ENCODE measurements around the gene TSPAN9. TPM values are rescaled to one million over a fixed set of nuclear protein-coding genes. Genes with fewer than 3 reads are reported as not detected.

Gene TSPAN9
- total and polyA plus RNA-seq, 2 of the 4 experiments (the other 2 are of a cell fraction) = 17.7 to 39.1 TPM

DNA sequence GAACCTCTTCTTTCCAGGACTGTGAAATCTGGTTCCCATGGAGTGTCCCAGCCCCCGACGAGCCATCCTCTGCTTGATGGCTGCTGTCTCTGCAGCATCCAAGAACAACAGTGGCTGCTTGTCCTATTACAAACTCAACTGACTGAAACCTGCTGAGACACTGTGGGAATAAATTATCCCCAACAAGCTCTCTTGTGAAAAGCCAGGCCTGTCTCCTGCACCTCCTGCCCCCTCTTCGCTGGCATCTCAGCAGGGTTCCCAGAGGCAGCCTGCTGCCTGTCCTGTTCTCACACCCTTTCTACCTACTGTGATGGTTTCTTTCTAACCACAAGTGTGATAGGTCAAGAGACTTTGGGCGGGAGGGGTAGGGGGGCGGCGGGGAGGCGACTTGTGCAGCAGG is 180.2 kb downstream of the TSPAN9 start:
- no peaks in the 10 kb centered on the region for H3K36me3 ChIP-seq (ENCODE audit: control insufficient read depth, insufficient read depth, low read length)
- no peak overlapping the region for H2BK20ac ChIP-seq (ENCODE audit: low read depth, low read length)
- H2BK120ac ChIP-seq (ENCODE audit: low read depth, low read length) = no peak overlapping the region
- no peak overlapping the region for H3K4me3 ChIP-seq (ENCODE audit: insufficient read depth, low read depth, low read length)
- no peak overlapping the region for H3K56ac ChIP-seq (ENCODE audit: extremely low read depth, insufficient read depth, low read length)
- no peak overlapping the region for H3K23ac ChIP-seq (ENCODE audit: low read depth, low read length)
- H3K9me3 ChIP-seq (ENCODE audit: control insufficient read depth, insufficient read depth, low read length) = no peaks in the 10 kb centered on the region
- in situ Hi-C loops (cut with MboI; ENCODE audit: low sequenced_read_pairs) = no loop called here
- no peaks in the 10 kb centered on the region for H3K79me1 ChIP-seq (ENCODE audit: low read depth in 1 of 2, low read length in 2 of 2)
- H3K18ac ChIP-seq (ENCODE audit: low read depth, low read length) = no peak overlapping the region
- no peak overlapping the region for H3K14ac ChIP-seq (replicated peaks; ENCODE audit: low read depth, low read length)
- H3K4me2 ChIP-seq (ENCODE audit: low read depth, low read length) = no peak overlapping the region
- H3K4me1 ChIP-seq (ENCODE audit: control insufficient read depth, insufficient read depth, low read length) = peaks cover 8% of the 10 kb centered on the region; the same call in 1 of the 2 replicates
- H2AK5ac ChIP-seq (ENCODE audit: low read depth, low read length) = no peak overlapping the region
- H4K5ac ChIP-seq (ENCODE audit: low read depth, low read length) = no peak overlapping the region
- peaks cover 13% of the 10 kb centered on the region; the same call in 1 of the 2 replicates for H4K20me1 ChIP-seq (ENCODE audit: insufficient read depth, low read length)
- no peak overlapping the region for H2AFZ ChIP-seq (replicated peaks; ENCODE audit: low read length, poor library complexity)
- dilution Hi-C loops (cut with HindIII; ENCODE audit: low sequenced_read_pairs, unreplicated experiment) = no loop called here
- H2BK15ac ChIP-seq (ENCODE audit: low read depth, low read length) = no peak overlapping the region
- intact Hi-C loops (cut with micrococcal nuclease) = no loop called here
- ATAC-seq (ENCODE audit: low read depth) (no peak), DNase-seq (no peak)
- no peak overlapping the region for H4K8ac ChIP-seq (ENCODE audit: low read depth in 2 of 2, low read length in 2 of 2)
- H3K27ac ChIP-seq (ENCODE audit: insufficient read depth, low read length) = no peak overlapping the region
- no peaks in the 10 kb centered on the region for H3K27me3 ChIP-seq (ENCODE audit: control insufficient read depth, insufficient read depth, low read length)
- no peak overlapping the region for H4K91ac ChIP-seq (ENCODE audit: insufficient read depth, low read depth, low read length)
- ChIA-PET CTCF (interaction anchor here (0.9 kb wide), 1 partner anchor 18 kb away, joined by 3 read pairs; no protein-coding TSS in a partner anchor), POLR2A (ENCODE audit: unreplicated experiment) (no interaction called here)
- no peak overlapping the region for H2AK9ac ChIP-seq (replicated peaks; ENCODE audit: low read depth, low read length, poor library complexity)
- BruUV-seq (replicated peaks) = no TSS peak
- TF ChIP-seq NFE2L2 (IDR thresholded peaks at IDR 0.05; ENCODE audit: low read depth, low read length) (no peak), CEBPB (IDR thresholded peaks at IDR 0.05; ENCODE audit: low read depth, low read length) (no peak)
- TF ChIP-seq, protein P1, sequence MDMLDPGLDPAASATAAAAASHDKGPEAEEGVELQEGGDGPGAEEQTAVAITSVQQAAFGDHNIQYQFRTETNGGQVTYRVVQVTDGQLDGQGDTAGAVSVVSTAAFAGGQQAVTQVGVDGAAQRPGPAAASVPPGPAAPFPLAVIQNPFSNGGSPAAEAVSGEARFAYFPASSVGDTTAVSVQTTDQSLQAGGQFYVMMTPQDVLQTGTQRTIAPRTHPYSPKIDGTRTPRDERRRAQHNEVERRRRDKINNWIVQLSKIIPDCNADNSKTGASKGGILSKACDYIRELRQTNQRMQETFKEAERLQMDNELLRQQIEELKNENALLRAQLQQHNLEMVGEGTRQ (IDR thresholded peaks at IDR 0.05; ENCODE audit: low read depth, low read length) = no peak
- no peak overlapping the region for H3K4ac ChIP-seq (ENCODE audit: low read depth, low read length)
- H2BK5ac ChIP-seq (ENCODE audit: low read depth, low read length, poor library complexity, severe bottlenecking) = no peak overlapping the region
- WGBS, 2 experiments (ENCODE audit: extremely low coverage in 2 of 2, insufficient read length in 1 of 2) = 75% methylated on average over 2 of the region's 7 CpGs; no CpG with 5 or more reads in 1 of the 2 experiments
- H3K9ac ChIP-seq (ENCODE audit: low read depth, low read length) = no peak overlapping the region
- H3K9me1 ChIP-seq (ENCODE audit: insufficient read depth, low read length) = no peaks in the 10 kb centered on the region
